GM18951 (cell line): ENCODE results near the gene STAB2.

Experiments
- POLR2A ChIP-seq: IDR thresholded peaks from 4 replicates; pipeline ENCODE4 v1.6.1; 2011; ENCODE audit warnings: mild to moderate bottlenecking; ENCODE audit not compliant: insufficient read length, insufficient read depth; ENCODE audit errors: extremely low read depth
- in situ Hi-C: fragments of 300-500 bp; cut with MboI; formaldehyde crosslinking; loops from one replicate; pipeline ENCODE4 v1.12.0; 2022; ENCODE audit warnings: low sequenced_read_pairs, mixed read lengths, inconsistent platforms; ENCODE audit not compliant: unreplicated experiment

STAB2 gene

GRCh38 chr12:103558879-103559278 lies 28.2 kb upstream of the STAB2 start:
- in situ Hi-C loops, result no loop called here
- no peak for TF ChIP-seq POLR2A

GRCh38 chr12:103560604-103561101 lies 26.4 kb upstream of the STAB2 start:
- no peak for TF ChIP-seq POLR2A
- in situ Hi-C loops, result no loop called here

GRCh38 chr12:103561174-103561573 lies 25.9 kb upstream of the STAB2 start:
- in situ Hi-C loops, result no loop called here
- no peak for TF ChIP-seq POLR2A

GRCh38 chr12:103566398-103566797 lies 20.7 kb upstream of the STAB2 start:
- in situ Hi-C loops, result no loop called here
- no peak for TF ChIP-seq POLR2A

GRCh38 chr12:103569278-103569677 lies 17.8 kb upstream of the STAB2 start:
- in situ Hi-C loops, result no loop called here

GRCh38 chr12:103571286-103571685 lies 15.8 kb upstream of the STAB2 start:
- in situ Hi-C loops, result no loop called here
- no peak for TF ChIP-seq POLR2A

More at GRCh38 chr12:103569278-103569677, 17.8 kb upstream of the STAB2 start:
- TF ChIP-seq POLR2A, result no peak

GRCh38 chr12:103572312-103573045 lies 14.6 kb upstream of the STAB2 start:
- no peak for TF ChIP-seq POLR2A
- in situ Hi-C loops, result no loop called here

GRCh38 chr12:103573185-103573584 lies 13.9 kb upstream of the STAB2 start:
- in situ Hi-C loops, result no loop called here
- no peak for TF ChIP-seq POLR2A

GRCh38 chr12:103578926-103579325 lies 8.1 kb upstream of the STAB2 start:
- no peak for TF ChIP-seq POLR2A
- in situ Hi-C loops, result no loop called here

GRCh38 chr12:103580026-103580425 lies 7.0 kb upstream of the STAB2 start:
- in situ Hi-C loops, result no loop called here
- no peak for TF ChIP-seq POLR2A

- TF ChIP-seq POLR2A, result no peak
- in situ Hi-C loops, result no loop called here
Measured at GRCh38 chr12:103583008-103583407, 4.1 kb upstream of the STAB2 start.

GRCh38 chr12:103586132-103586531 lies 941 bp upstream of the STAB2 start:
- in situ Hi-C loops, result no loop called here
- no peak for TF ChIP-seq POLR2A

- in situ Hi-C loops, result no loop called here
Measured at GRCh38 chr12:103588680-103589079, 1.6 kb downstream of the STAB2 start.

GRCh38 chr12:103589517-103589916 lies 2.4 kb downstream of the STAB2 start:
- TF ChIP-seq POLR2A, result no peak
- in situ Hi-C loops, result no loop called here

More at GRCh38 chr12:103588680-103589079, 1.6 kb downstream of the STAB2 start:
- TF ChIP-seq POLR2A, result no peak
